ENCODE data around the gene PRR29.

PRR29 gene

DNA sequence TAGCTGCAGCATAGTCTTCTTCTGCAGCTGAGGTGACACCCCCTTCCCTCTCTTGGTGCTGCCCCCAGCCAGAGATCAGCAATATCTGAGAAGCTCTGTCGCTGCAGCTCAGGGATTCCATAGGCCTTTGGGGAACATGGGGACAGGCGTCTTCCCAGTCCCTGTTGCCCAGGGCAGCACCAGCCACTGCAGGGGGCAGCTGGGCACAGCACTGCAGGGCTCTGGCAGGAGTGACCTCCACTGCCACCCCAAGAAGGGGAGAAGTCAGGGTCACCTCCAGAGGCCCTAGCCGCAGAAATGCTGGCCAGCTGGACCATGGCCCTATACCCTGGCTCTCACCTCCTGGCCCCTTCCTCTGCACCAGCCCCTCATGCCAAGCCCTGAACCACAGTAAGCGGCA lies 42.4 kb upstream of the PRR29 start:
- Histone ChIP-seq H3K4me3 (replicated peaks; ENCODE audit: insufficient read depth, low read length) (no peak overlapping the region), H3K27ac (replicated peaks) (no peak overlapping the region), H3K27me3 (ENCODE audit: insufficient read depth, poor library complexity, severe bottlenecking) (no peaks in the 10 kb centered on the region)
- no peak for TF ChIP-seq POLR2AphosphoS5 (IDR thresholded peaks at IDR 0.05; ENCODE audit: low read depth)
- TF ChIP-seq, protein P1, sequence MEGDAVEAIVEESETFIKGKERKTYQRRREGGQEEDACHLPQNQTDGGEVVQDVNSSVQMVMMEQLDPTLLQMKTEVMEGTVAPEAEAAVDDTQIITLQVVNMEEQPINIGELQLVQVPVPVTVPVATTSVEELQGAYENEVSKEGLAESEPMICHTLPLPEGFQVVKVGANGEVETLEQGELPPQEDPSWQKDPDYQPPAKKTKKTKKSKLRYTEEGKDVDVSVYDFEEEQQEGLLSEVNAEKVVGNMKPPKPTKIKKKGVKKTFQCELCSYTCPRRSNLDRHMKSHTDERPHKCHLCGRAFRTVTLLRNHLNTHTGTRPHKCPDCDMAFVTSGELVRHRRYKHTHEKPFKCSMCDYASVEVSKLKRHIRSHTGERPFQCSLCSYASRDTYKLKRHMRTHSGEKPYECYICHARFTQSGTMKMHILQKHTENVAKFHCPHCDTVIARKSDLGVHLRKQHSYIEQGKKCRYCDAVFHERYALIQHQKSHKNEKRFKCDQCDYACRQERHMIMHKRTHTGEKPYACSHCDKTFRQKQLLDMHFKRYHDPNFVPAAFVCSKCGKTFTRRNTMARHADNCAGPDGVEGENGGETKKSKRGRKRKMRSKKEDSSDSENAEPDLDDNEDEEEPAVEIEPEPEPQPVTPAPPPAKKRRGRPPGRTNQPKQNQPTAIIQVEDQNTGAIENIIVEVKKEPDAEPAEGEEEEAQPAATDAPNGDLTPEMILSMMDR (IDR thresholded peaks at IDR 0.05; ENCODE audit: insufficient read depth, low read length), result no peak
- no peak for TF ChIP-seq SPI1 (IDR thresholded peaks at IDR 0.05; ENCODE audit: borderline replicate concordance, low read depth)
- no peak for TF ChIP-seq GABPA (IDR thresholded peaks at IDR 0.05; ENCODE audit: low read depth)
- TF ChIP-seq, protein P2, sequence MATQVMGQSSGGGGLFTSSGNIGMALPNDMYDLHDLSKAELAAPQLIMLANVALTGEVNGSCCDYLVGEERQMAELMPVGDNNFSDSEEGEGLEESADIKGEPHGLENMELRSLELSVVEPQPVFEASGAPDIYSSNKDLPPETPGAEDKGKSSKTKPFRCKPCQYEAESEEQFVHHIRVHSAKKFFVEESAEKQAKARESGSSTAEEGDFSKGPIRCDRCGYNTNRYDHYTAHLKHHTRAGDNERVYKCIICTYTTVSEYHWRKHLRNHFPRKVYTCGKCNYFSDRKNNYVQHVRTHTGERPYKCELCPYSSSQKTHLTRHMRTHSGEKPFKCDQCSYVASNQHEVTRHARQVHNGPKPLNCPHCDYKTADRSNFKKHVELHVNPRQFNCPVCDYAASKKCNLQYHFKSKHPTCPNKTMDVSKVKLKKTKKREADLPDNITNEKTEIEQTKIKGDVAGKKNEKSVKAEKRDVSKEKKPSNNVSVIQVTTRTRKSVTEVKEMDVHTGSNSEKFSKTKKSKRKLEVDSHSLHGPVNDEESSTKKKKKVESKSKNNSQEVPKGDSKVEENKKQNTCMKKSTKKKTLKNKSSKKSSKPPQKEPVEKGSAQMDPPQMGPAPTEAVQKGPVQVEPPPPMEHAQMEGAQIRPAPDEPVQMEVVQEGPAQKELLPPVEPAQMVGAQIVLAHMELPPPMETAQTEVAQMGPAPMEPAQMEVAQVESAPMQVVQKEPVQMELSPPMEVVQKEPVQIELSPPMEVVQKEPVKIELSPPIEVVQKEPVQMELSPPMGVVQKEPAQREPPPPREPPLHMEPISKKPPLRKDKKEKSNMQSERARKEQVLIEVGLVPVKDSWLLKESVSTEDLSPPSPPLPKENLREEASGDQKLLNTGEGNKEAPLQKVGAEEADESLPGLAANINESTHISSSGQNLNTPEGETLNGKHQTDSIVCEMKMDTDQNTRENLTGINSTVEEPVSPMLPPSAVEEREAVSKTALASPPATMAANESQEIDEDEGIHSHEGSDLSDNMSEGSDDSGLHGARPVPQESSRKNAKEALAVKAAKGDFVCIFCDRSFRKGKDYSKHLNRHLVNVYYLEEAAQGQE (IDR thresholded peaks at IDR 0.05; ENCODE audit: insufficient replicate concordance, low read depth), result no peak
- DNase-seq (ENCODE audit: low read depth in 1 of 2, low spot score in 1 of 2), result no peak

DNA sequence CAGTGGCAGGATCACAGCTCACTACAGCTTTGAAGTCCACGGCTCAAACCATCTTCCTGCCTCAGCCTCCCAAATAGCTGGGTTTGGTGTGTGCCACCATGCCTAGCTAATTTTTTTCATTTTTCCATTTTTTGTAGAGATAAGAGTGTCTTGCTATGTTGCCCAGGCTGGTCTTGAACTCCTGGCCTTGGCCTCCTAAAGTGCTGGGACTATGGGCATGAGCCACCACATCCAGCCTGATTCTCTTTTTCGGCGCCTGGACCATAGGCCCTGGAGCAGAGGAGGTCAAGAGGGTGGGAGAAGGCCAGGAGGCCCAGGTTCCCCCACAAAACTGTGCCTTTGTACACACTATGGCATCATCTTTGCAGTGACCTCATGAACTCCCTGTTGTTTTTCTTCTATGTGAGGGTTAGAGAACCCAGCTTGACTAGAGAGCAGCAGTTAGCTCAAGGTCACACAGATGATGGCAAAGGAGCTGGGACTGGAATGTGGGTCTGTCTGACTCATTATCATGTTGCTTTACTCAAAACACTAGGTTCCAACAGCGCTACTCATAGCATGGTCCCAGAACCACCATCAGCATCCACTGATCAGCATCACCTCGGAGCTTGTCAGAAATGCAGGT lies 41.7 kb upstream of the PRR29 start:
- Histone ChIP-seq H3K27me3 (ENCODE audit: insufficient read depth, poor library complexity, severe bottlenecking) (no peaks in the 10 kb centered on the region), H3K27ac (replicated peaks) (no peak overlapping the region)

DNA sequence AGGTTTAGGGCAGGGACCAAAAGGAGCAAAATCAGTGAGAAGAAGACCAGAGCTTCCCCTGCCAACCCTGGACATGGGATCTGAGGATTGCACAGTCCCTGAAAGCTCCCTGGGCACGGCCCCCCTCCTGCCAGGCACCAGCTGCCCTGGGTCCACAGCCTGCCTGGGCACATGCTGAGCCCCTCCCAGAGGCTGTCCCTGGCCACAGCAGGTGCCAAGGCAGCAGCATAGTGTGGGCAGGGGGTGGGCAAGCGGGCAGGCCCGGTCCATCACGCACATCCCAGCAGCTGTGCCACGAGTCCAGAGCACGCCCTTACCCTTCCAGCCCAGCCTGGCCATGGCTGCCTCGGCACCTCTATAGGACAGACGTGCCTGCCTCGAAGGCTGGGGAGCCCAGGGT lies 38.1 kb upstream of the PRR29 start:
- no peak for DNase-seq (ENCODE audit: low read depth in 1 of 2, low spot score in 1 of 2)
- Histone ChIP-seq H3K27ac (replicated peaks) (no peak overlapping the region), H3K4me3 (replicated peaks; ENCODE audit: insufficient read depth, low read length) (no peak overlapping the region), H3K27me3 (ENCODE audit: insufficient read depth, poor library complexity, severe bottlenecking) (no peaks in the 10 kb centered on the region)
- TF ChIP-seq, protein P2 (IDR thresholded peaks at IDR 0.05; ENCODE audit: insufficient replicate concordance, low read depth), result no peak
- no peak for TF ChIP-seq GABPA (IDR thresholded peaks at IDR 0.05; ENCODE audit: low read depth)

More for the DNA sequence above, 41.7 kb upstream of the PRR29 start:
- no peak overlapping the region for H3K4me3 ChIP-seq (replicated peaks; ENCODE audit: insufficient read depth, low read length)
- no peak for DNase-seq (ENCODE audit: low read depth in 1 of 2, low spot score in 1 of 2)
- TF ChIP-seq, protein P1 (IDR thresholded peaks at IDR 0.05; ENCODE audit: insufficient read depth, low read length), result no peak
- TF ChIP-seq SPI1 (IDR thresholded peaks at IDR 0.05; ENCODE audit: borderline replicate concordance, low read depth), result no peak
- TF ChIP-seq POLR2AphosphoS5 (IDR thresholded peaks at IDR 0.05; ENCODE audit: low read depth), result no peak
- no peak for TF ChIP-seq GABPA (IDR thresholded peaks at IDR 0.05; ENCODE audit: low read depth)
- TF ChIP-seq, protein P2 (IDR thresholded peaks at IDR 0.05; ENCODE audit: insufficient replicate concordance, low read depth), result no peak

Data from HL-60 (cell line).